ENCODE data around the gene CES2.
"Not testable (repeated sequence)": the region's sequence is repeated elsewhere in the genome, so short reads cannot be mapped to it uniquely, and the experiment has no call there.

The CES2 gene

GRCh38 chr16:66935314-66936011, at the start of gene CES2:
Gene CES2 (plus strand): TSS chr16:66935516. CDS start chr16:66935636, 120 bp downstream.
- no peak for DNase-seq

GRCh38 chr16:66886321-66886720, 49.0 kb upstream of the CES2 start:
- DNase-seq, result no peak

GRCh38 chr16:66886914-66887313, 48.4 kb upstream of the CES2 start:
- DNase-seq, result no peak

- DNase-seq, result no peak
These were observed 46.4 kb upstream of the CES2 start for GRCh38 chr16:66888647-66889615.

- DNase-seq, result no peak
These were observed 45.7 kb upstream of the CES2 start for GRCh38 chr16:66889622-66890021.

GRCh38 chr16:66890799-66891198, 44.5 kb upstream of the CES2 start:
- no peak for DNase-seq

GRCh38 chr16:66891360-66891759, 44.0 kb upstream of the CES2 start:
- DNase-seq, result no peak

- DNase-seq, result no peak
These were observed 43.5 kb upstream of the CES2 start for GRCh38 chr16:66891797-66892196.

- no peak for DNase-seq
These were observed 41.3 kb upstream of the CES2 start for GRCh38 chr16:66894055-66894454.

- no peak for DNase-seq
These were observed 40.2 kb upstream of the CES2 start for GRCh38 chr16:66894948-66895688.

- no peak for DNase-seq
These were observed 39.7 kb upstream of the CES2 start for GRCh38 chr16:66895689-66895979.

GRCh38 chr16:66895999-66896398, 39.3 kb upstream of the CES2 start:
- no peak for DNase-seq

GRCh38 chr16:66896682-66897081, 38.6 kb upstream of the CES2 start:
- not testable (repeated sequence) for DNase-seq

- DNase-seq, result no peak
These were observed 37.1 kb upstream of the CES2 start for GRCh38 chr16:66898207-66898606.

- DNase-seq, result no peak
These were observed 36.4 kb upstream of the CES2 start for GRCh38 chr16:66898933-66899309.

GRCh38 chr16:66899310-66899944, 35.9 kb upstream of the CES2 start:
- no peak for DNase-seq

- no peak for DNase-seq
These were observed 35.2 kb upstream of the CES2 start for GRCh38 chr16:66899945-66900710.

GRCh38 chr16:66900721-66901441, 34.4 kb upstream of the CES2 start:
- DNase-seq, result no peak

- DNase-seq, result no peak
These were observed 33.7 kb upstream of the CES2 start for GRCh38 chr16:66901626-66902025.

GRCh38 chr16:66902648-66903543, 32.4 kb upstream of the CES2 start:
- DNase-seq, result no peak
